DMS 273 treated with DMSO at 0.1 percent for 48 hours (cell line): ENCODE data around the gene PCCA.

Experiments
- DNase-seq: peaks from one replicate; lab custom pipeline; 2025; lab: John Stamatoyannopoulos, UW

Gene PCCA

DNA sequence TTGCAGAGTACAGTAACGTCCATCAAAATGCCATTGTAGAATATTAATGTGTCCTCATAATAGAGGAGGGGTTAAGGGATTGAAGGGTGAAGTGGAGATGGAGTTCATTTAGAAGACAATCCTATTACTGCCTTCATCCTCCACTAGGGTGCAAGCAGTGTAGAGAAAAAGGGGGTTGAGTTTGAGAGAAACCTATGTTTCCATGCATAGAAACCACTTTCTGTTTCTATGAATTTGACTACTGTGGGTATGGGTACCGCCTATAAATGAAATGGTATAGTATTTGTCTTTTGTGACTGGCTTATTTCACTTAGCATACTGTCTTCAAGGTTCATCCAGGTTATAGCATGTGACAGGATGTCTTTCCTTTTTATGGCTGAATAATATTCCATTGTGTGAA is 343.7 kb downstream of the PCCA start:
- DNase-seq: no peak

DNA sequence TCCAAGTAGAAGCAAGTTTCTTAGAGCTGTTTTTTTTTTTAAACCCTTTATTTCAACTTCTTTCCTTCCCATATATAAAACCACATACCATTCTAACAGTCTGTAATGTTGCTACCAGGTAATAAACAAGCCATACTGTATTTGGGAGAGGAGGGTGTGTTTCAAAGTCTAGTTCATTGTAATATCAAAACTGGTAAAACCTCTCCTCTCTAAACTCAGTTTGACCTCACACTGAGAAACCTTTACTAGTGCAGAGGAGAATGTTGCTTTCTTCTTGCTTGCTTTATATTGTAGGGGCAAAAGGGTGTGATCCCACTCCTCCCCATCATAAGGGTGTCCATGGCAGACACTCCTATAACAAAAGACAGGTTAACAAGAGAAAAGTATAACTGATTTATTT is 344.6 kb downstream of the PCCA start:
- DNase-seq: no peak

DNA sequence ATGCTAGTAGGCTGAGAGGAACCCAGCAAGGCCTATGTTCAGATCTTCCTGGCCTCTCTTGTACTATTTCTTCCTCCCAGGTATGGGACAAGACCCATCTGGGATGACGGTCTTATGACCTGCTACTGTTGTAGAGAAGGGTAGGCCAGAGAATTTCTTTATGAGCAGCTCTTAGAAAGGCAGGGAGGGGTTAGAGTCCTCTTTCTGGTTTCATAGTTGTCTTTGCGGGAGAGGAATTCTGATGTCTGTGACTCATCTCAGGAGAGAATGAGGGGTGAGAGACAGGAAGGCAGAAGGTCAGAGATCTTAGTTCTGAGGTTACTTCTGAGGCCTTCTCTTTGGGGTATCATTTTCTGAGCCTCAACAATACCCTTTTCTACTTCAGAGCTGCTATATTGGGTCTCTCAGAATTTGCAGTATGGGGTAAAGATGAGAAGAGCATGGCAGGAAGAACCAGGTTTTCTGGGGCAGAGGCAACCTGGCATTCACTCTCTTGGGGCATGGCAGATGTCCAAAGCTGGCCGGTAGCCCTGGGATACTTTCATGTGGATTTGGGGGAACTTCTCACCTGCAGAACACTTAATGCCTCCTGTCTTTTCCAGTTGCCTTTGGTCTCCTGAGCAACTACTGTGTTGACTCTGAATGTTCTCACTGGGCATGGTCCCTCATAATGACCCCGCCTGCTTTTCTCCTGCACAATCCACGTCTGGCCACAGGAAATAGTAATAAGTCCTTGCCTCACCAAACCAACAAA is 345.3 kb downstream of the PCCA start:
- DNase-seq: no peak

DNA sequence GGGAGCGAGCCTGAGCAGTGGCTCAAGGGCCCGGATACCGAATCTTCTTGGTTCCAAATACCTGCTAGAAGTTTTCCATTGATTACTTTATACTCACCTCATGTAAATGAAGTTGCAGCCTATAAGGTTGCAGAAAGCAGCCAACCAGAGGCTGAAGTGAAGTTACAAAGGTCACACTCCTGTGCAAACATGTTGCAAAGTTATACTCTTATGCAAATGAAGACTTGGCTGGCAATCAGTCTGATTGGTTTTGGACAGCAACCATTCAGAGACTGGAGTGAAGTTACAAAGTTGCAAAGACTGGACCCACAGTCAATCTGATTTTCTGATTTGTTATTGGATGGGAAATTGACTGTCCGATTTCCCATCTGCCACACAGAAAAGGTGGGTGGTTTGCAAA is 347.2 kb downstream of the PCCA start:
- DNase-seq: no peak

DNA sequence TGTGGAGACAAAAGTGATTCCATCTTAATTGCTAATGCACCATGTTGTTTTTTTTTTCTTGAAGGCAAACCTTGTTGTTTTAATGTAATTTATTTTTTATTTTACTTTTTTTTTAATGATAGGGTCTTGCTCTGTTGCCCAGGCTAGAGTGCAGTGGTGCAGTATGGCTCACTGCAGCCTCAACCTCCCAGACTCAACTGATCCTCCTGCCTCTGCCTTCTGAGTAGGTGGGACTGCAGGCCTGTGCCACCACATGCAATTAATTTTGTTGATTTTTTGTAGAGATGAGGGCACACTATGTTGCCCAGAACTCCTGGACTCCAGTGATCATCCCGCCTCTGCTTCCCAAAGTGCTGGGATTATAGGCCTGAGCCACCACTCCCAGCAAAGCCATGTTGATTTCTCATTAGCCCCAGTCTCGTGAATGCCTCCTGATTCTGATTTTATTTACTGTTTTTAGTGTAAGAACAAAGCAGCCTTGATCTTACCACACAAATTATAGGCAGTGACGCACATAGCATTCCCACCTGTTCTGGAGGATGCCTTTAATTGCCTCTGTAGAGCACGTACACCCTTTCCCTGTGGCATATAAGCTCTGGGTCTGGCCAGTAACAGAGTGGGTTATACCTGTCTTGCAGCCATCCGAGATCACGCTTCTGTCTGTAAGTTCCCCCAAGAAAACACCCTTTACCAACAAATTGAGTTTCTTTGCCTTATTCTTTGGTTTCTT is 349.3 kb downstream of the PCCA start:
- DNase-seq: no peak

DNA sequence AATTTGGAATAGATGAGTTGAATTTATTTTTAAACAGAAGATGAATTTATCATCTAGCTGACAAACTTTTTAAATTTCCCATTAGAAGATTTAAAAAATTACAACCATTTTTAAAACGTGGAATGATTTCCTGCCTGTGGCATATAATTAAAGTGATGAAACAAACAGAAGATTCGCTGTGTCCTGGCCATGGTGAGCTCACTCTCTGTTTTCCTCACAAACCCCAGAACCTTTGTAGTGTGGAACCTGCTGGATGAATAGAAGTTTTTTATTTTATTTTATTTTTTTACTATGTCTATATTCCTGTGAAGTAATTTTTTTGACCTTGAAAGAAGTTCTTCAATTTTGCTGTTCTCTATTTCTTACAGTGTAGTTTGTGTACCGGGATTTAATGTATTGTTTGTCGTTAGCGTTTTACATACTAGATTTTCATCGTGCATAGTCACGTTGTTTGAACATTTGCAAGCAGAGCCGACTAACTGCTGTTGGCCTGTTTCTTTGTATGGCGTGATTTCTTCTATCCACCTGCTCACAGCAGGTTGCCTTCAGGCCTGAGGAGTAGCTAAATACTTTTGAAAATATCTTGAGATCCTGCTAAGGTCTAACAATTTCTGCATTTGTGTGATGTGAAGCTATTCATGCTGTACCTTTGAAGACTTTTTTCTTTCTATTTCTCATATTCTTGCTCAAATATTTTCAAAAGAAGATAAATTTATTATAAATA is 350.5 kb downstream of the PCCA start:
- DNase-seq: no peak

DNA sequence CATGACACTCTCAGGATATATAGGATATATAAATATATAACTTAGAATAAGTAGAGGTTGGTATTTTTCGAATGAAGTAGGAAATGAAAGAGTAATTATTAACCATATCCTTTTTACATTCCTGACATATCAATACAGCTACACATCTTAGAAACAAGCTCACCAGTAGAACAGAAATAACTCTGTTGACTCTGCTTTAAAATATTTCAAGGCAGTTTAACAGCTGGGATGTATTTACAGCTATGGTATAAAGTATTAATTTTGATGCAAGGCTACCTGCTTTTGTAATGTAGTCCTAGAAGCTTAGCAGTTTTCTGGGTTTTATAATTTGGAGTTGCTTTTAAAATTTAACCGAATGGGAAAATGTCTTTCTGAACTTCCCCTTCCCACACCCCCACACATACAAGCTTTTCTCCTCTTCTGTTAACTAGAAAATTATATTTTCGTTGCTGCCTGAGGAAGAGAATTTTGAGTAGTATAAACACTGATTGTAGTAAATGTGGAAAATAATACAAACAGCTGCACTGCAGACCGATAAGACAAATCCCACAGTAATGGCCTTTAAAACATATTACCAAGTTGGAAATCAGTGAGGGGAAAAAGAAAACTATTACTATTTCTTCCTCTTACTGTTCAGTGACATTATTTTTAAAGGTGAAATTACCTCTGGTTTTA is 352.0 kb downstream of the PCCA start:
- no peak for DNase-seq

DNA sequence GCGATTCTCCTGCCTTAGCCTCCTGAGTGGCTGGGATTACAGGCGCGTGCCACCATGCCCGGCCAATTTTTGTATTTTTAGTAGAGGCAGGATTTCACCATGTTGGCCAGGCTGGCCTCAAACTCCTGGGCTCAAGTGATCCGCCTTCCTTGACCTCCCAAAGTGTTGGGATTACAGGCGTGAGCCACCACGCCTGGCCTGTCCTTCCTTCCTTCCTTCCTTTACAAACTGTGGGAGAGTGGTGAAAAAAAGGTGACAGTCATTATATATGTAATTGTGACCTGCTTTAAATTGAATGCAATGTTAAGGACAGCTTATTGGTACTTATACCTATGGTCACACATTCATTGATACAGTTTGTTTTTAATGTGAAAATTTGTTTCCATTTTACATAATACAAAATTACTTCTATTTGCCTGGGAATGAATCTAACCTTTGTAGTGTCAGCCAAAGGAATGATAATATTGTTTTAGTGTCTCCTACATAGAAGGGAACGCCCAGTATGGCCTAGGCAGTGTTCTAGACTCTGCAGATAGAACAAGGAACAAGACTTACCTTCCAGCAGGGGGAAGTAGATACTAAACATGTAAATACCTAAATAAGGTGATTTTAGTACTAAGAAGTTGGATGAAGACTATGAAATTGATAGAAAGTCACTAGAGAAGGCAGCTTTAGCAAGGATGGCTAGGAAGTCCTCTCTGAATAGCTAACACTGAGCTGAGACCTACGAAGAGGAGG is 353.4 kb downstream of the PCCA start:
- DNase-seq: no peak

DNA sequence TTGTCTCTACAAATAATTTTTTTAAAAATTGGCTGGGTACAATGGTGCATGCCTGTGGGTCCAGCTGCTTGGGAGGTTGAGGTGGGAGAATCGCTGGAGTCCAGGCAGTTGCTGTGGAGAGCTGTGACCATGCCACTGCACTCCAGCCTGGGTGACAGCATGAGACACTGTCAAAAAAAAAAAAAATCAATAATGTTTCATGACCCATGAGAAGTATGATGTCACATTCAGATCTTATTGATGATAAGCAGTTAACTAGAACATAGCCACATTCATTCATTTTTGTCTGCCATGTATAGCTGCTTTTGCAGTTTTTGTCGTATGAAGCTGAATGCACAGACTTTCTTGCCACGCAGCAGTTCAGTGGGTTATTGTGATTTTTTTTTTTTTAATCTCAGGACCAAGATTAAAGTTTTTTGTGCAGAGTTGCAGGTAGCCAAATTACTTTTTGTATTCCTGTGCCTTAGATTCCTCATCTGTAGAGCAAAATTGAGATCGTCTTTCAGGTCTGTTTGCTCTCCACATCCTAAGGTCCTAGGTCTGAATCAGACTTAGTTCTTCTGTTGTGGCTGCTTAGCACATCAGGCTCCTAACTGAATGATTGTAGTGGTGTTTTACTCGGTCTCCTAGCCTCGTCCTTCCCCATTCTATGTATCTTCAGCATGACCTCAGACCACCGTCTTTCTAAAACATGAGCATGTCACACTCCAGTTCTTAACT is 354.5 kb downstream of the PCCA start:
- no peak for DNase-seq

DNA sequence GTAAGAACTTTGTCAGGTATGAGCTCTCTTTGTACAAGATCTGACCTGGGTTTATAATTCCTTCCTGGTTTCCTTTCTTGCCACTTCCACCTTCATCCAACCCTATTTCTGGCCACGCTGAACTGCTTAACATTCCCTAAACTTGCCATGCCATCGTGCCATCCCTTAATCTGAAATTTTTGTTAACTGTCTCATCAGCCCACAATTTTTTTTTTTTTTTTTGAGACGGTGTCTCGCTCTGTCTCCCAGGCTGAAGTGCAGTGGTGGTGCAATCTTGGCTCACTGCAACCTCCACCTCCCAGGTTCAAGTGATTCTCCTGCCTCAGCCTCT is 355.1 kb downstream of the PCCA start:
- no peak for DNase-seq

DNA sequence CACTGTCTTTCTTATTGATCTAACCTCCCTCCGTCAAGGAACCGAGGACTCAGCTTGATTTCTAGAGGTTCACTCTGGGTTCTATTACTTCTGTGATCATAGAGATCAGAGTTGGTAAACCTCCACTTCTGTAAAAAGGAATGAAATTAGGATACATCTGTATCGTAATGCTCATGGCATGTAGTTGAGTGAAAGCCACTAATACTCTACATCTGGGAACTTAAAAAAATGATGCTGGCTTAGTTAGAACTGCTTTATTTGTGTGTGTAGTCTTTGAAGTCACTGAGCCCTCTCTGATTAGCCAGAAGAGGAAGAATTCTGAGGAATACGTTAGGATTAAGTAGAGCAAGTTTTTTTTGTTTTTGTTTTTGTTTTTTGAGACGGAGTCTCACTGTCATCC is 358.9 kb downstream of the PCCA start:
- no peak for DNase-seq

DNA sequence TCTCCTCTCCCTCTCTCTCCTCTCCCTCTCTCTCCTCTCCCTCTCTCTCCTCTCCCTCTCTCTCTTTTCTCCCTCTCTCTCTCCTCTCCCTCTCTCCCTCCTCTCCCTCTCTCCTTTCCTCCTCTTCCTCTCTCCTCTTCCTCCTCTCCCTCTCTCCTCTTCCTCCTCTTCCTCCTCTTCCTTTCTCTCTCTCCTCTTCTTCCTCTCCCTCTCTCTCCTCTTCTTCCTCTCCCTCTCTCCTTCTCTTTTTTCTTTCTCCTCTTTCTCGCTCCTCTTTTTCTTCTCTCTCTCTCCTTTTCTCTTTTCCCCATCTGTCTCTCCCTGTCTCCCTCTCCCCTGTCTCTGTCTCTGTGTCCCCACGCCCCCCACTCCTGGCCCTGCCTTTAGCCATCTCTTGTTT is 363.0 kb downstream of the PCCA start:
- no peak for DNase-seq

DNA sequence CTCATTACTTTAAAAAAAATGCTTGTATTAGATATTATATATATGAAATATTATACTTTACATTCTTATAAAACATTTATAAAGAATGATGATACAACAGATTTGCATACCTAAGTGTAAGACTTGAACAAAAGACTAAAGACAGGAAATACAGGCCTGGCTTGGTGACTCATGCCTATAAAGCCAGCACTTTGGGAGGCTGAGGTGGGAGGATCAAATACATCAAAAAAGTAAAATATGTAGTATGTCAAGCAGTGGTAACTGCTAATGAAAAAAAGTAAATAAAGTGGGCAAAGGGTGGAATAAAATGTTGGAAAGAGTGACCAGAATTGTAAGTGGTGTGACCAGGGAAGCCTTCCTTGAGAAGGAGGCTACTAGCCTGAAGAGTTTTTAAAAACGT is 366.0 kb downstream of the PCCA start:
- DNase-seq: no peak

DNA sequence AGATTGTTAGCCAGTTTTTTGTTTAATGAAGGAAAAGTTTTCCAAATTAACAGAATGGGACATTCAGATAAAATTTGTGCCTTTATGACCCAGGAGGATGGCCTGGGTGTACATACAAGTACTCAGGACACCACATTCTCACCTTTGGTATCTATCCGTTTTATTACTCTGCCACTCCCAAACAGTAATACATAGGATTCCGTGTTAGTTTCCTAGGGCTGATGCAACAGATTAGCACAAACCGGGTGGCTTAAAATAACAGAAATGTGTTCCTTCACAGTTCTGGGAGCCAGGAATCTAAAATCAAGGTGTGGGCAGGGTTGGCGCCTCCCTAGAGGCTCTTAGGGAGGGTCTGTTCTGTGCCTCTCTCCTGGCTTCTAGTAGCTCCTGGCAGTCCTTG is 369.8 kb downstream of the PCCA start:
- no peak for DNase-seq

DNA sequence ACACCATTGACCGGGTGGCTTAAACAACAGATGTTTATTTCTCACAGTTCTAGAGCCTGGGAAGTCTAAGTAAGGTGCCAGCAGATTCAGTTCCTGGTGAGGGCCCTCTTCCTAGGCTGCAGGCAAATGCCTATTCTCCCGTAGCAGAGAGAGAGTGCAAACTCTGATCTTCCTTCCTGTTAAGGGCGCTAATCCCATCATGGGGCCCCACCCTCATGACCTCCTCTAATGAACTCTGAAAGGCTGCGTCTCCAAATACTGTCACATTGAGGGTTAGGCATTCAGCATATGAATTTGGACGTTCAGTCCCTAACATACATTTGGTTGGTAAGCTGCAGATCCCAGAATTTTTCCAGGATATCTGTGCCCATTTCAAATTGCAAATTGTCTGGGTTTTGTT is 370.9 kb downstream of the PCCA start:
- DNase-seq: no peak

DNA sequence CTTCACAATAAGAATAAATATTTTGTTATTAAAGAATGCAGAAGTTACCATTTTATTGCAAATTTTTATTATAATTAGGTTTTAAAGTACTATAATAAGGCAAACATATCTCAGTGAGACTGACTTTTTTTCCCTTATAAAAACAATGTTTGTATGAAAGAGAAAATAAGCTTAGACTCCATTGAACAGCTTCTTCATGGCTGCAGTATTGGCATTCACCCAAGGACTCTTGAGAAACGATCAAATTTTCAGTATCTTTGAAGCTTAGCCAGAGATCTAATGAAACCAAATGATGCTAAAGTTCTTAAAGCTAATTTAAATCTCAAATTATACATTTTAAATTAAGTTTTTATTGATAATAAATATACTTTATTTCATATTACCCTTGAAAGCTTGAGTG is 371.4 kb downstream of the PCCA start:
- DNase-seq: no peak

DNA sequence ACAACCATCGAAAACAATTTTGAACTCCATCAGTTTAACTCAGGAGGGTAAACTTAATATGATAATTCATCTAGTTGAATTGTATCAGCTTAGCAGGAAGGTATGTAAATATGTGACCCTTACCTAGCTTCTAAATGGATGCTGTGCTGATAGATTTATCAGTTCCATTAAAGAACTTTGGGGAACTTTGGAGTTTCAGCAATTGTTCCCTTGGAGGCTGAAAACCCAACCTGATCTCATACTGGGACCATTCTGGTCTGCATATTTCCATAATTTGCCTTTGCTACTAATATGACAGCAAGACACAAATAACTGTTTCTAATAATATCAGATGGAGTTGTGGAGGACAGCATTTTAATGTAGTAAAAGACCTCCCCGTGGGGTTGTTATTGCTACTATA is 371.9 kb downstream of the PCCA start:
- no peak for DNase-seq

DNA sequence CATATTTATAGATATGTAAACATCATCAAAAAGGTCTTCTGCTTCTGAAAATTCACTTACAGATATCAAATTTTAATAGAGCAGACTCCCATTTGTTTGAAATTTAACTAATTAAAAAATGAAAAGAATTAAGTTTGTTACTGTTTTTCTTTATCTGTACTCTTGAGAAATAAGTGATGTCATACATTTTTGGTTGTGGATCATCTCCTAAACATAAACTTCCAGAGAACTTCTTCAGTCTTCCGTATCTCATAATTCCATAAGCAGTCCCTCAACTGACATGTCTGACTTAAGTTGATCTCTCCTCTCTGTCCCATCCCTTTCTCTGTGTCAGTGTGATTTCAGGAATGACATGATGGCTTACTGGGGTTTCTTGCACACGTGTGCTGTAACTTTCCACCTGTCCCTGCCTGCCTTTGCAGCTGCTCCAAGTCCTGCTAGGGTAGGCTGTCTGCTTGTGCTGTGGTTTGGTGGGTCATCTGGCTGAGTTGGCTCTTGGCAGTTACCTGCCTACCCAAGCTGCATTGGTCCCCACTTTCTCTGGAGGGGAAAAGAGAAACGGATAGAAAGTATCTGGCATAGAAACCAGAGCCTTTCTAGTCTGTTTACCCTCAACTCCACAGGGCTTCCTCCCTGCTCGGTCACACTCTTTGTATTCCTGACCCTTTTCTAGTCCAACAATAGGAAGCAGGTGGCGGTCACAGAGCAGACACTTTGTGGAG is 372.6 kb downstream of the PCCA start:
- DNase-seq: no peak

DNA sequence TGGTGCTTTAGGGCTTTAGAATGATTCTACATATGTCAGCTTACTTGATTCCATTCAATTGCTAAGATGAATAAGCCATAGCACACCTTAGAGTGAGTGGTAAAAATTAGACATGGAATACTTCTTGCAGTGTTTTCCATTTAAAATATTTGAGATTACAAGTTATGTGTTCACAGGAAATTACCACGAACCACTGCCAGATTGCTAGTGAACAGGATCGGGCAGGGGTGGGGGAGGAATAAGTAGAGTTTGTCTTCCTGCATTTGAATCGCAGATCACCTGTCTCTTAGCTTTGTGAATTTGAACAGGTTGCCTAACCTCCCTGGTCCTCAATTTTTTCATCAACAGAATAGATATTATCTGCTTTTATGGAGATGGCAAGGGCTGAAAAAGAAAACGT is 375.1 kb downstream of the PCCA start:
- no peak for DNase-seq

DNA sequence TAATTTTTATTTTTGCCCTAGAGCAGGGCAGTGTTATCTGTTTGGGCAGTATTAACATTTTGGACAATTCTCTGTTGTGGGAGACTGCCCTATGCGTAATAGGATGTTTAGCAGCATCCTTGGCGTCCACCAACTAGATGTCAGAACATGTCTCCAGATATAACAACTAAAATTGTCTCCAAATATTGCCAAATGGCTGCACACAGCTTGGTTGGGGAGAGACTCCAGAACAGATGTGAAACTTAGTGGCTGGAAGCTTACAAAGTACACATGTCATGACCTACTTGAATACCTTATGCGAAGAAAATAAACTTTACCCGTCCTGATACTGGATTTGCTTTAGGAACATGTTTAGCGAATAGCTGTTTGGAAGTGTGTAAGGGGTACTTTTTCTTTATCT is 376.7 kb downstream of the PCCA start:
- DNase-seq: no peak
